Psoas muscle (tissue), 8 donors: ENCODE data around the gene HHLA2. TPM values are rescaled to one million over a fixed set of nuclear protein-coding genes. Genes with fewer than 3 reads are reported as not detected.

ENCODE experiments used
- ATAC-seq, 4 donors: fragments of 200-7000 bp; cut with Tn5 transposase; one replicate each; pipeline ENCODE4 v1.9.1; 2020; ENCODE audit warnings: moderate library complexity in 3 of 4, mild to moderate bottlenecking in 2 of 4
- DNase-seq, 2 donors: peaks; one replicate each; pipeline ENCODE4 v3.0.0-alpha.2; 2020
- H3K27ac ChIP-seq: fragments of 200-600 bp; one replicate; pipeline ENCODE4 v1.8.0; 2022
- H3K27me3 ChIP-seq, 3 donors: fragments of 200-600 bp in 1 of 3; one replicate each; pipeline versions ENCODE4 v1.6.1 to v1.8.0; 2013 to 2022; ENCODE audit warnings: low read length in 2 of 3, mild to moderate bottlenecking in 2 of 3, moderate library complexity in 1 of 3; ENCODE audit not compliant: insufficient read depth in 3 of 3
- H3K36me3 ChIP-seq, 2 donors: fragments of 200-600 bp in 1 of 2; one replicate each; pipeline versions ENCODE4 v1.6.1 to v1.8.0; 2013 to 2022; ENCODE audit warnings: low read depth in 1 of 2, mild to moderate bottlenecking in 1 of 2, moderate library complexity in 1 of 2; ENCODE audit not compliant: insufficient read depth in 1 of 2
- H3K4me1 ChIP-seq: fragments of 200-600 bp; one replicate; pipeline ENCODE4 v1.8.0; 2022
- H3K4me3 ChIP-seq: fragments of 200-600 bp; one replicate; pipeline ENCODE4 v1.8.0; 2022; ENCODE audit warnings: mild to moderate bottlenecking
- H3K9me3 ChIP-seq: fragments of 200-600 bp; one replicate; pipeline ENCODE4 v1.8.0; 2022
- CTCF ChIP-seq: fragments of 200-600 bp; IDR thresholded peaks from one replicate; pipeline ENCODE4 v1.8.0; 2022; ENCODE audit warnings: antibody characterized with exemption
- WGBS, 3 donors: extraction: QIAGEN DNeasy Blood & Tissue Kit; methylation state at CpG; one replicate each; pipeline versions ENCODE4 v1.1.6 to v1.1.7; 2013; 5-methylcytosine and 5-hydroxymethylcytosine counted together
- intact Hi-C, 2 donors: fragments of 100-400 bp; cut with DNase I; formaldehyde crosslinking; loops; one replicate each; pipeline versions ENCODE4 v1.11.0 to v1.14.2; 2022
- polyA plus RNA-seq, 3 donors: library from polyadenylated mRNA; stranded (reverse); fragments of 200-250 nt; gene quantifications; one replicate each; pipeline ENCODE4 v1.2.3, GENCODE V29; 2013
- total RNA-seq, 4 donors: library from RNA; stranded (reverse); fragmentation: NEBNext Ultra II Directional in 2 of 4; extraction: Animal tissue kit (Norgen Biotek cat#: 25700) in 2 of 4; gene quantifications; one replicate each; pipeline versions ENCODE4 v1.2.1 to v1.2.4, GENCODE V29; 2021 to 2023
- donor health status: healthy with polysubstance abuse.
- donor health status: DM: no; HTN: no; CAD: no; lungs with moderate emphysema.
- donor health status: Bipolar disorder and iron deficiency.
- donor health status: healthy.
- donor health status: DM: yes; HTN: yes; CAD: no.
- donor health status: DM: no; HTN: no; CAD: no.
- donor health status: DM: no; HTN: no; CAD: no.
- donor health status: DM: yes; HTN: yes; CAD: no.

Gene HHLA2
- total and polyA plus RNA-seq, 7 donors: 0.04 TPM; not detected in 6

GRCh38 chr3:108328821-108329486 is 32.6 kb downstream of the HHLA2 start:
- DNase-seq: no peak
- no peaks in the 10 kb centered on the region for H3K27me3 ChIP-seq
- 38 to 42% (median 41%) methylated on average over 4 of the region's 4 CpGs for WGBS, 3 donors
- no peak overlapping the region for H3K4me3 ChIP-seq
- H3K36me3 ChIP-seq: no peaks in the 10 kb centered on the region
- intact Hi-C loops: no loop called here
- H3K27ac ChIP-seq: no peak overlapping the region
- no peaks in the 10 kb centered on the region for H3K9me3 ChIP-seq
- no peaks in the 10 kb centered on the region for H3K4me1 ChIP-seq
- TF ChIP-seq CTCF: no peak
- no peak for ATAC-seq

GRCh38 chr3:108329508-108329907 is 33.2 kb downstream of the HHLA2 start:
- no peak overlapping the region for H3K27ac ChIP-seq
- DNase-seq: no peak
- peak in 3 of 4 donors; percentile 19 to 61 (median 43) for ATAC-seq
- no peaks in the 10 kb centered on the region for H3K4me1 ChIP-seq
- no peaks in the 10 kb centered on the region for H3K9me3 ChIP-seq
- no peaks in the 10 kb centered on the region for H3K27me3 ChIP-seq
- intact Hi-C loops: no loop called here
- 22 to 37% (median 35%) methylated on average over 5 of the region's 5 CpGs for WGBS, 3 donors
- no peak overlapping the region for H3K4me3 ChIP-seq
- TF ChIP-seq CTCF: no peak
- H3K36me3 ChIP-seq: no peaks in the 10 kb centered on the region

- DNase-seq (no peak), ATAC-seq (no peak)
- Histone ChIP-seq H3K4me1 (no peaks in the 10 kb centered on the region), H3K4me3 (no peak overlapping the region), H3K27me3 (no peaks in the 10 kb centered on the region), H3K27ac (no peak overlapping the region), H3K9me3 (no peaks in the 10 kb centered on the region), H3K36me3 (no peaks in the 10 kb centered on the region)
- intact Hi-C loops: no loop called here
- TF ChIP-seq CTCF: no peak
These were observed 33.6 kb downstream of the HHLA2 start for GRCh38 chr3:108329947-108330346.

- no peaks in the 10 kb centered on the region for H3K9me3 ChIP-seq
- intact Hi-C loops: no loop called here
- ATAC-seq (no peak), DNase-seq (no peak)
- TF ChIP-seq CTCF: no peak
- H3K36me3 ChIP-seq: no peaks in the 10 kb centered on the region
- H3K4me1 ChIP-seq: no peaks in the 10 kb centered on the region
- no peak overlapping the region for H3K27ac ChIP-seq
- no peaks in the 10 kb centered on the region for H3K27me3 ChIP-seq
- 93 to 94% (median 93%) methylated on average over 3 of the region's 3 CpGs for WGBS, 3 donors
- H3K4me3 ChIP-seq: no peak overlapping the region
These were observed 35.4 kb downstream of the HHLA2 start for GRCh38 chr3:108331792-108332191.

- H3K9me3 ChIP-seq: no peaks in the 10 kb centered on the region
- H3K4me1 ChIP-seq: no peaks in the 10 kb centered on the region
- intact Hi-C loops: no loop called here
- no peak for TF ChIP-seq CTCF
- DNase-seq (no peak), ATAC-seq (no peak)
- no peaks in the 10 kb centered on the region for H3K27me3 ChIP-seq
- WGBS, 3 donors: 90 to 97% (median 90%) methylated on average over 1 of the region's 1 CpG
- no peaks in the 10 kb centered on the region for H3K36me3 ChIP-seq
- no peak overlapping the region for H3K4me3 ChIP-seq
- no peak overlapping the region for H3K27ac ChIP-seq
These were observed 37.6 kb downstream of the HHLA2 start for GRCh38 chr3:108333961-108334360.
